Measurements from ENCODE around the gene SLX9. TPM values are rescaled to one million over a fixed set of nuclear protein-coding genes. Genes with fewer than 3 reads are reported as not detected.

Gene SLX9
- polyA plus RNA-seq, 1 experiment = 12.4 TPM

- TF ChIP-seq CTCF (IDR thresholded peaks at IDR 0.05; ENCODE audit: insufficient read depth, low read depth, low read length) = no peak
- ChIA-PET POLR2A (no interaction called here), CTCF (interaction anchor here (1.2 to 11.9 kb wide), 4 partner anchors 186 to 197 kb away, joined by 5 to 237 read pairs (median 94); no protein-coding TSS in a partner anchor)
- no peaks in the 10 kb centered on the region for H3K27me3 ChIP-seq (ENCODE audit: control insufficient read depth, insufficient read depth, low read length)
- no peak overlapping the region for H3K4me3 ChIP-seq (ENCODE audit: low read depth, low read length)
- DNase-seq (ENCODE audit: low read depth) = no peak
- peaks cover 7% of the 10 kb centered on the region for H3K36me3 ChIP-seq (ENCODE audit: control insufficient read depth, insufficient read depth, low read length)
Measured at GRCh38 chr21:44942566-44942965, 2.7 kb downstream of the SLX9 start.

GRCh38 chr21:44943005-44943685 lies 3.3 kb downstream of the SLX9 start:
- H3K36me3 ChIP-seq (ENCODE audit: control insufficient read depth, insufficient read depth, low read length) = peaks cover 7% of the 10 kb centered on the region
- ChIA-PET CTCF (interaction anchor here (8.5 to 11.9 kb wide), 2 partner anchors 185 to 196 kb away, joined by 155 to 237 read pairs; no protein-coding TSS in a partner anchor), POLR2A (no interaction called here)
- no peak overlapping the region for H3K4me3 ChIP-seq (ENCODE audit: low read depth, low read length)
- no peak for DNase-seq (ENCODE audit: low read depth)
- no peak for TF ChIP-seq CTCF (IDR thresholded peaks at IDR 0.05; ENCODE audit: insufficient read depth, low read depth, low read length)
- H3K27me3 ChIP-seq (ENCODE audit: control insufficient read depth, insufficient read depth, low read length) = no peaks in the 10 kb centered on the region

GRCh38 chr21:44943686-44944550 lies 4.1 kb downstream of the SLX9 start:
- CTCF ChIA-PET = interaction anchor here (8.5 to 11.9 kb wide), 2 partner anchors 184 to 195 kb away, joined by 155 to 237 read pairs; no protein-coding TSS in a partner anchor
- no peak for TF ChIP-seq CTCF (IDR thresholded peaks at IDR 0.05; ENCODE audit: insufficient read depth, low read depth, low read length)
- POLR2A ChIA-PET = no interaction called here

GRCh38 chr21:44944596-44944995 lies 4.8 kb downstream of the SLX9 start:
- peaks cover 10% of the 10 kb centered on the region for H3K36me3 ChIP-seq (ENCODE audit: control insufficient read depth, insufficient read depth, low read length)
- CTCF ChIA-PET = interaction anchor here (1.3 to 11.9 kb wide), 3 partner anchors 14 to 195 kb away, joined by 4 to 237 read pairs (median 155); no protein-coding TSS in a partner anchor
- H3K27me3 ChIP-seq (ENCODE audit: control insufficient read depth, insufficient read depth, low read length) = no peaks in the 10 kb centered on the region
- POLR2A ChIA-PET = no interaction called here
- no peak for TF ChIP-seq CTCF (IDR thresholded peaks at IDR 0.05; ENCODE audit: insufficient read depth, low read depth, low read length)
- no peak for DNase-seq (ENCODE audit: low read depth)
- no peak overlapping the region for H3K4me3 ChIP-seq (ENCODE audit: low read depth, low read length)

More at GRCh38 chr21:44943686-44944550, 4.1 kb downstream of the SLX9 start:
- no peak for DNase-seq (ENCODE audit: low read depth)
- peaks cover 7% of the 10 kb centered on the region for H3K36me3 ChIP-seq (ENCODE audit: control insufficient read depth, insufficient read depth, low read length)
- no peaks in the 10 kb centered on the region for H3K27me3 ChIP-seq (ENCODE audit: control insufficient read depth, insufficient read depth, low read length)
- no peak overlapping the region for H3K4me3 ChIP-seq (ENCODE audit: low read depth, low read length)
